Keratinocyte (primary cell): ENCODE results near the gene PDE8A. TPM values are rescaled to one million over a fixed set of nuclear protein-coding genes. Genes with fewer than 3 reads are reported as not detected.

Experiments used
- DNase-seq: peaks from one replicate; pipeline ENCODE4 v3.0.0-alpha.2; 2011; ENCODE audit warnings: low read depth, missing footprints, low spot score
- FAIRE-seq: peaks from 2 replicates; lab custom pipeline; 2011; peaks lifted over from hg19 to GRCh38; lab: Jason Lieb, UNC
- H2AFZ ChIP-seq: 2 replicates; pipeline ENCODE4 v1.6.0; 2012; ENCODE audit warnings: low read length, control low read depth, inconsistent platforms; ENCODE audit not compliant: control insufficient read depth
- H3K27ac ChIP-seq: 2 replicates; pipeline ENCODE4 v1.5.1; 2011; ENCODE audit warnings: low read length; ENCODE audit not compliant: control insufficient read depth, insufficient read depth
- H3K27me3 ChIP-seq: 3 replicates; pipeline ENCODE4 v1.6.0; 2011; ENCODE audit warnings: low read length; ENCODE audit not compliant: control insufficient read depth, insufficient read depth; ENCODE audit errors: extremely low read depth
- H3K36me3 ChIP-seq, 2 experiments: 2 replicates in 1 of 2; 3 replicates in 1 of 2; pipeline ENCODE4 v1.5.1; 2011; ENCODE audit warnings: low read length in 2 of 2, mild to moderate bottlenecking in 1 of 2; ENCODE audit not compliant: control insufficient read depth in 2 of 2, insufficient read depth in 2 of 2; ENCODE audit errors: extremely low read depth in 1 of 2
- H3K4me1 ChIP-seq: 3 replicates; pipeline ENCODE4 v1.5.1; 2011; ENCODE audit warnings: low read length; ENCODE audit not compliant: control insufficient read depth, insufficient read depth; ENCODE audit errors: extremely low read depth
- H3K4me2 ChIP-seq: 3 replicates; pipeline ENCODE4 v1.6.0; 2011; ENCODE audit warnings: low read depth, low read length; ENCODE audit not compliant: control insufficient read depth, insufficient read depth; ENCODE audit errors: extremely low read depth
- H3K4me3 ChIP-seq, 3 experiments: fragments of 200-600 bp in 1 of 3; sonication (generic) in 1 of 3; 2 replicates in 2 of 3; 3 replicates in 1 of 3; pipeline ENCODE4 v1.5.1; 2011 to 2016; ENCODE audit warnings: low read length in 3 of 3, mild to moderate bottlenecking in 3 of 3, control low read depth in 2 of 3, inconsistent platforms in 1 of 3, low read depth in 1 of 3, mixed read lengths in 1 of 3, mixed run types in 1 of 3, moderate library complexity in 1 of 3; ENCODE audit not compliant: control insufficient read depth in 2 of 3, insufficient read depth in 2 of 3; ENCODE audit errors: extremely low read depth in 1 of 3
- H3K79me2 ChIP-seq: 2 replicates; pipeline ENCODE4 v1.6.0; 2012; ENCODE audit warnings: low read length; ENCODE audit not compliant: control insufficient read depth, insufficient read depth
- H3K9ac ChIP-seq: 3 replicates; pipeline ENCODE4 v1.6.0; 2011; ENCODE audit warnings: low read length; ENCODE audit not compliant: control insufficient read depth, insufficient read depth; ENCODE audit errors: extremely low read depth
- H3K9me1 ChIP-seq: 3 replicates; pipeline ENCODE4 v1.6.0; 2011; ENCODE audit warnings: low read length; ENCODE audit not compliant: control insufficient read depth, insufficient read depth; ENCODE audit errors: extremely low read depth
- H3K9me3 ChIP-seq: 2 replicates; pipeline ENCODE4 v1.5.1; 2012; ENCODE audit warnings: low read depth, low read length; ENCODE audit not compliant: control insufficient read depth
- H4K20me1 ChIP-seq: 3 replicates; pipeline ENCODE4 v1.6.0; 2011; ENCODE audit warnings: low read length; ENCODE audit not compliant: control insufficient read depth, insufficient read depth; ENCODE audit errors: extremely low read depth
- EZH2 ChIP-seq: IDR thresholded peaks from one replicate; pipeline ENCODE4 v1.6.1; 2012; ENCODE audit warnings: inconsistent platforms, mild to moderate bottlenecking, low read length, moderate library complexity
- dilution Hi-C: fragments of 300-500 bp; cut with MboI; formaldehyde crosslinking; loops from one replicate; pipeline ENCODE4 v1.7.0; 2020; ENCODE audit warnings: low sequenced_read_pairs; ENCODE audit not compliant: extremely low pct_ligation_motif_present
- polyA plus RNA-seq, 5 experiments: library from polyadenylated mRNA; depleted of rRNA in 3 of 5; stranded (reverse) in 3 of 5; stranded (forward) in 1 of 5; unstranded in 1 of 5; fragments of >200 nt; gene quantifications; 1 replicate in 1 of 5; 2 replicates in 3 of 5; 3 replicates in 1 of 5; pipeline versions ENCODE4 v1.2.1 to v1.2.3, GENCODE V29; 2011 to 2012; ENCODE audit warnings: missing spikeins in 2 of 5, low read depth in 1 of 5, low replicate concordance in 1 of 5
- TF ChIP-seq, protein P1 (sequence below), 3 experiments: IDR thresholded peaks in 1 of 3; conservative IDR thresholded peaks in 1 of 3; optimal IDR thresholded peaks in 1 of 3; 2 replicates in 2 of 3; 3 replicates in 1 of 3; pipeline versions ENCODE3 to v1.5.1; 2011; ENCODE audit warnings: low read length in 3 of 3, mild to moderate bottlenecking in 3 of 3, moderate library complexity in 2 of 3, control low read depth in 1 of 3, inconsistent platforms in 1 of 3; ENCODE audit not compliant: insufficient read depth in 2 of 3; ENCODE audit errors: extremely low read depth in 1 of 3

The PDE8A gene
- polyA plus RNA-seq, 1 donor (not counting 4 experiments of a cell fraction or from before 2014, with no cell fraction given): 24.1 TPM

DNA sequence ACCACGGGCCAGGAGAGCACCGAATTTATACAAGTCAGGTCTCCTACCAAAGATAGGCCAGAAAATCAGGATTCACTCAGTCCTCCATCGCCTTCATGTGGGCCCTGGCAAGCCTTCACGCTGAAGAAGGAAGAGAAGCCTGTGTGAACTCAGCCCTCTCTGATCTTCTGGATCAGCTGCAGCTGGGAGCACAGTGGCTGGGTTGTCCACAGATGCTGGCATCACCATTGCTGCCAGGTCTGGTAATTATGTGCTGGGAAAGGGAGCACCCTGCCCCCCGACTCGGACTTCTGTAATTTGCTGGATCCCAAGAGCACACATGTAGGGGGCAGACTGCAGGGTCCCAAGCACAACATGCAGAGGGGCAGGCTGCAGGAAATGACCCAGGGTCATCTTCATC lies 12.4 kb upstream of the PDE8A start:
- no peak for FAIRE-seq
- H3K4me3 ChIP-seq: no peak overlapping the region
- no peak overlapping the region for H3K4me2 ChIP-seq
- no peaks in the 10 kb centered on the region for H3K4me1 ChIP-seq
- H3K36me3 ChIP-seq: no peaks in the 10 kb centered on the region
- H2AFZ ChIP-seq: no peak overlapping the region
- no peak overlapping the region for H3K9ac ChIP-seq
- no peak for TF ChIP-seq EZH2
- TF ChIP-seq, protein P1, sequence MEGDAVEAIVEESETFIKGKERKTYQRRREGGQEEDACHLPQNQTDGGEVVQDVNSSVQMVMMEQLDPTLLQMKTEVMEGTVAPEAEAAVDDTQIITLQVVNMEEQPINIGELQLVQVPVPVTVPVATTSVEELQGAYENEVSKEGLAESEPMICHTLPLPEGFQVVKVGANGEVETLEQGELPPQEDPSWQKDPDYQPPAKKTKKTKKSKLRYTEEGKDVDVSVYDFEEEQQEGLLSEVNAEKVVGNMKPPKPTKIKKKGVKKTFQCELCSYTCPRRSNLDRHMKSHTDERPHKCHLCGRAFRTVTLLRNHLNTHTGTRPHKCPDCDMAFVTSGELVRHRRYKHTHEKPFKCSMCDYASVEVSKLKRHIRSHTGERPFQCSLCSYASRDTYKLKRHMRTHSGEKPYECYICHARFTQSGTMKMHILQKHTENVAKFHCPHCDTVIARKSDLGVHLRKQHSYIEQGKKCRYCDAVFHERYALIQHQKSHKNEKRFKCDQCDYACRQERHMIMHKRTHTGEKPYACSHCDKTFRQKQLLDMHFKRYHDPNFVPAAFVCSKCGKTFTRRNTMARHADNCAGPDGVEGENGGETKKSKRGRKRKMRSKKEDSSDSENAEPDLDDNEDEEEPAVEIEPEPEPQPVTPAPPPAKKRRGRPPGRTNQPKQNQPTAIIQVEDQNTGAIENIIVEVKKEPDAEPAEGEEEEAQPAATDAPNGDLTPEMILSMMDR (optimal IDR thresholded peaks at IDR 0.05 in 1 of 3, IDR thresholded peaks at IDR 0.05 in 1 of 3, conservative IDR thresholded peaks at IDR 0.05 in 1 of 3; ENCODE audit: extremely low read depth in 1 of 3, insufficient read depth in 2 of 3, low read length in 3 of 3): no peak
- DNase-seq: no peak
- no peaks in the 10 kb centered on the region for H4K20me1 ChIP-seq
- H3K27me3 ChIP-seq: peaks cover 6% of the 10 kb centered on the region
- H3K9me1 ChIP-seq: no peaks in the 10 kb centered on the region
- H3K27ac ChIP-seq: no peak overlapping the region
- dilution Hi-C loops: no loop called here
- H3K79me2 ChIP-seq: no peaks in the 10 kb centered on the region
- peaks cover 2% of the 10 kb centered on the region for H3K9me3 ChIP-seq

DNA sequence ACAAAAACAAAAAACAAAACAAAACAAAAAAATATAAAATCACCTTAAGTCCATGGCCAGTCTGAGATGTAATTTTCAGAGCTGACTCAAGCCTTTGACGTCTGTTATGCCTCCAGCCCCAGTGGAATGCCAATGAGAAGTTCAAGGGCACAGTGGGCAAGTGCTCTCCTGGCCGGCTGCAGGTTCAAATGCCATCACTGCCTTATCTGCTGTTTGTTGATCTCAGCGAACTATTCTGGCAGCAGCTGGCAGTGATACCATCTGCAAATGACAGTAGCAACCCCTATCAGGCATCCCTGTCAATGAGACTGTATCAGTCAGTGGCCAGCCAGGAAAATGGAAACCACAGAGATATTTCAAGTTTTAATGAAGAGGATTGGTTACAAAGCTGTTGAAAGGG lies 10.8 kb upstream of the PDE8A start:
- Histone ChIP-seq H3K27me3 (peaks cover 3% of the 10 kb centered on the region), H3K4me2 (no peak overlapping the region), H3K9me1 (no peaks in the 10 kb centered on the region), H3K4me1 (no peaks in the 10 kb centered on the region), H3K27ac (no peak overlapping the region), H3K9me3 (no peaks in the 10 kb centered on the region), H2AFZ (no peak overlapping the region), H4K20me1 (no peaks in the 10 kb centered on the region), H3K79me2 (no peaks in the 10 kb centered on the region), H3K9ac (no peak overlapping the region), H3K36me3 (no peaks in the 10 kb centered on the region), H3K4me3 (no peak overlapping the region)
- dilution Hi-C loops: no loop called here
- no peak for TF ChIP-seq EZH2
- TF ChIP-seq, protein P1 (optimal IDR thresholded peaks at IDR 0.05 in 1 of 3, IDR thresholded peaks at IDR 0.05 in 1 of 3, conservative IDR thresholded peaks at IDR 0.05 in 1 of 3; ENCODE audit: extremely low read depth in 1 of 3, insufficient read depth in 2 of 3, low read length in 3 of 3): no peak
- no peak for FAIRE-seq
- no peak for DNase-seq
